ENCODE measurements around the gene PERM1.
"Not testable (repeated sequence)": the region's sequence is repeated elsewhere in the genome, so short reads cannot be mapped to it uniquely, and the experiment has no call there.

PERM1 gene

GRCh38 chr1:1020000-1020404, 38.1 kb upstream of the PERM1 start, which contains the start of gene AGRN:
Gene AGRN (plus strand): TSS chr1:1020120. CDS start chr1:1020173, 53 bp downstream.
- peaks cover 28% of the 10 kb centered on the region for H3K36me3 ChIP-seq (ENCODE audit: low read depth)
- H3K4me1 ChIP-seq (ENCODE audit: insufficient read depth, poor library complexity, severe bottlenecking), result peaks cover 23% of the 10 kb centered on the region
- no peaks in the 10 kb centered on the region for H3K27me3 ChIP-seq (ENCODE audit: insufficient read depth, poor library complexity, severe bottlenecking)
- H3K9me3 ChIP-seq (ENCODE audit: severe bottlenecking), result no peaks in the 10 kb centered on the region
- TF ChIP-seq CTCF (IDR thresholded peaks at IDR 0.05; ENCODE audit: poor library complexity, severe bottlenecking), result no peak
- H3K27ac ChIP-seq (ENCODE audit: poor library complexity, severe bottlenecking), result peak within 1 kb of the TSS; percentile 96
- ATAC-seq (ENCODE audit: low read depth) (no peak), DNase-seq (ENCODE audit: low spot score) (no peak)
- peak within 1 kb of the TSS; percentile 99 for H3K4me3 ChIP-seq (ENCODE audit: severe bottlenecking)

GRCh38 chr1:1019122-1019999, 37.5 kb upstream of the PERM1 start:
- peak overlapping the region; percentile 96 for H3K27ac ChIP-seq (ENCODE audit: poor library complexity, severe bottlenecking)
- H3K4me1 ChIP-seq (ENCODE audit: insufficient read depth, poor library complexity, severe bottlenecking), result peaks cover 21% of the 10 kb centered on the region
- H3K4me3 ChIP-seq (ENCODE audit: severe bottlenecking), result peak overlapping the region; percentile 47
- no peaks in the 10 kb centered on the region for H3K27me3 ChIP-seq (ENCODE audit: insufficient read depth, poor library complexity, severe bottlenecking)
- no peaks in the 10 kb centered on the region for H3K9me3 ChIP-seq (ENCODE audit: severe bottlenecking)
- peak; percentile 35 for ATAC-seq (ENCODE audit: low read depth)
- no peak for DNase-seq (ENCODE audit: low spot score)
- H3K36me3 ChIP-seq (ENCODE audit: low read depth), result peaks cover 25% of the 10 kb centered on the region
- TF ChIP-seq CTCF (IDR thresholded peaks at IDR 0.05; ENCODE audit: poor library complexity, severe bottlenecking), result peak; percentile 80

GRCh38 chr1:1018321-1018685, 36.4 kb upstream of the PERM1 start:
- not testable (repeated sequence) for ATAC-seq (ENCODE audit: low read depth); H3K9me3 ChIP-seq (ENCODE audit: severe bottlenecking); DNase-seq (ENCODE audit: low spot score); H3K27me3 ChIP-seq (ENCODE audit: insufficient read depth, poor library complexity, severe bottlenecking); H3K4me3 ChIP-seq (ENCODE audit: severe bottlenecking); H3K27ac ChIP-seq (ENCODE audit: poor library complexity, severe bottlenecking)
- Histone ChIP-seq H3K36me3 (ENCODE audit: low read depth) (peaks cover 14% of the 10 kb centered on the region), H3K4me1 (ENCODE audit: insufficient read depth, poor library complexity, severe bottlenecking) (peaks cover 10% of the 10 kb centered on the region)

GRCh38 chr1:1017397-1018320, 35.8 kb upstream of the PERM1 start:
- H3K9me3 ChIP-seq (ENCODE audit: severe bottlenecking); H3K4me3 ChIP-seq (ENCODE audit: severe bottlenecking); DNase-seq (ENCODE audit: low spot score); H3K27me3 ChIP-seq (ENCODE audit: insufficient read depth, poor library complexity, severe bottlenecking); H3K36me3 ChIP-seq (ENCODE audit: low read depth); H3K27ac ChIP-seq (ENCODE audit: poor library complexity, severe bottlenecking); H3K4me1 ChIP-seq (ENCODE audit: insufficient read depth, poor library complexity, severe bottlenecking); ATAC-seq (ENCODE audit: low read depth): not testable (repeated sequence)

GRCh38 chr1:1014799-1015681, 33.1 kb upstream of the PERM1 start:
- no peak overlapping the region for H3K4me3 ChIP-seq (ENCODE audit: severe bottlenecking)
- peaks cover 6% of the 10 kb centered on the region for H3K4me1 ChIP-seq (ENCODE audit: insufficient read depth, poor library complexity, severe bottlenecking)
- H3K27ac ChIP-seq (ENCODE audit: poor library complexity, severe bottlenecking), result no peak overlapping the region
- no peak for DNase-seq (ENCODE audit: low spot score)
- H3K9me3 ChIP-seq (ENCODE audit: severe bottlenecking), result no peaks in the 10 kb centered on the region
- TF ChIP-seq CTCF (IDR thresholded peaks at IDR 0.05; ENCODE audit: poor library complexity, severe bottlenecking), result peak; percentile 39
- H3K27me3 ChIP-seq (ENCODE audit: insufficient read depth, poor library complexity, severe bottlenecking), result no peaks in the 10 kb centered on the region
- ATAC-seq (ENCODE audit: low read depth), result 0 out of 3 replicates have a peak, but pooled peaks have one; percentile 13
- H3K36me3 ChIP-seq (ENCODE audit: low read depth), result no peaks in the 10 kb centered on the region

Data from RWPE2 (cell line).